HL-60/S4 treated with phorbol 12-myristate 13-acetate at 8.2 ng/mL for 4 days and 3 days (cell line): Measurements from ENCODE around the gene MEIS3.
"Not testable (repeated sequence)": the region's sequence is repeated elsewhere in the genome, so short reads cannot be mapped to it uniquely, and the experiment has no call there.

Experiments used
- in situ Hi-C: fragments of 300-500 bp; cut with MboI; formaldehyde crosslinking; loops from 2 replicates; pipeline ENCODE4 v1.15.0; 2022; ENCODE audit warnings: low sequenced_read_pairs

MEIS3 gene

GRCh38 chr19:47390533-47391488 is 28.5 kb downstream of the MEIS3 start:
- in situ Hi-C loops: no loop called here

GRCh38 chr19:47389150-47389556 is 30.2 kb downstream of the MEIS3 start:
- in situ Hi-C loops: no loop called here

GRCh38 chr19:47388721-47389120 is 30.6 kb downstream of the MEIS3 start:
- in situ Hi-C loops: not testable (repeated sequence)

GRCh38 chr19:47387623-47388022 is 31.7 kb downstream of the MEIS3 start:
- in situ Hi-C loops: not testable (repeated sequence)

GRCh38 chr19:47386582-47386981 is 32.7 kb downstream of the MEIS3 start:
- in situ Hi-C loops: not testable (repeated sequence)

- in situ Hi-C loops: not testable (repeated sequence)
Measured at GRCh38 chr19:47384533-47384932, 34.8 kb downstream of the MEIS3 start.

- in situ Hi-C loops: not testable (repeated sequence)
Measured at GRCh38 chr19:47383890-47384289, 35.4 kb downstream of the MEIS3 start.

GRCh38 chr19:47381653-47382279 is 37.6 kb downstream of the MEIS3 start:
- in situ Hi-C loops: no loop called here

- in situ Hi-C loops: no loop called here
Measured at GRCh38 chr19:47381121-47381520, 38.2 kb downstream of the MEIS3 start.

GRCh38 chr19:47380559-47380958 is 38.8 kb downstream of the MEIS3 start:
- in situ Hi-C loops: no loop called here

GRCh38 chr19:47379381-47379938 is 39.9 kb downstream of the MEIS3 start:
- in situ Hi-C loops: no loop called here

- in situ Hi-C loops: no loop called here
Measured at GRCh38 chr19:47378246-47378645, 41.1 kb downstream of the MEIS3 start.

- in situ Hi-C loops: no loop called here
Measured at GRCh38 chr19:47377801-47378200, 41.5 kb downstream of the MEIS3 start.

- in situ Hi-C loops: no loop called here
Measured at GRCh38 chr19:47377208-47377701, 42.1 kb downstream of the MEIS3 start.

- in situ Hi-C loops: no loop called here
Measured at GRCh38 chr19:47376589-47377144, 42.7 kb downstream of the MEIS3 start.

- in situ Hi-C loops: no loop called here
Measured at GRCh38 chr19:47375694-47376588, 43.4 kb downstream of the MEIS3 start.

- in situ Hi-C loops: no loop called here
Measured at GRCh38 chr19:47374876-47375693, 44.2 kb downstream of the MEIS3 start.

GRCh38 chr19:47373246-47374240 is 45.8 kb downstream of the MEIS3 start:
- in situ Hi-C loops: no loop called here
